Measurements from ENCODE around the gene TMEM213. TPM values are rescaled to one million over a fixed set of nuclear protein-coding genes. Genes with fewer than 3 reads are reported as not detected.

TMEM213 gene
- total and polyA plus RNA-seq, 12 donors = not detected

DNA sequence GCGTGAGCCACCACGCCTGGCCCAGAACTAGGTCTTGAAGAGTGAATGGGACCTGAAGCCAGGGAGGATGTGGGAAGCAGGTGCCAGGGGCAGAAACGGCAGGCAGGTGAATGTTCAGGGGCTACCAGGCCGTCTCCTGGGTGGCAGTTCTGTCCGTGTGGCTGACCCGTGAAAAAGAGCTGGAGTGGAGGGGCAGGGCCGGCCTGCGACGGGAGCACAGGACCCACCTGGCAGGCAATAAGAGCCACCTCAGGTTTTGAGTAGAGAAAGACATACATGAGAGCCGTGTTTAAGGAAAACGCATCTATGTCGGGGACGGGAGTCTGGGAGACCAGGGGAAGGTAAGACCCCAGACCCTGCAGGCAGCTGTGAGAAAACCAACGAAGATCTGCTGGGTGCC, 70.9 kb downstream of the TMEM213 start:
- TF ChIP-seq, protein P1, sequence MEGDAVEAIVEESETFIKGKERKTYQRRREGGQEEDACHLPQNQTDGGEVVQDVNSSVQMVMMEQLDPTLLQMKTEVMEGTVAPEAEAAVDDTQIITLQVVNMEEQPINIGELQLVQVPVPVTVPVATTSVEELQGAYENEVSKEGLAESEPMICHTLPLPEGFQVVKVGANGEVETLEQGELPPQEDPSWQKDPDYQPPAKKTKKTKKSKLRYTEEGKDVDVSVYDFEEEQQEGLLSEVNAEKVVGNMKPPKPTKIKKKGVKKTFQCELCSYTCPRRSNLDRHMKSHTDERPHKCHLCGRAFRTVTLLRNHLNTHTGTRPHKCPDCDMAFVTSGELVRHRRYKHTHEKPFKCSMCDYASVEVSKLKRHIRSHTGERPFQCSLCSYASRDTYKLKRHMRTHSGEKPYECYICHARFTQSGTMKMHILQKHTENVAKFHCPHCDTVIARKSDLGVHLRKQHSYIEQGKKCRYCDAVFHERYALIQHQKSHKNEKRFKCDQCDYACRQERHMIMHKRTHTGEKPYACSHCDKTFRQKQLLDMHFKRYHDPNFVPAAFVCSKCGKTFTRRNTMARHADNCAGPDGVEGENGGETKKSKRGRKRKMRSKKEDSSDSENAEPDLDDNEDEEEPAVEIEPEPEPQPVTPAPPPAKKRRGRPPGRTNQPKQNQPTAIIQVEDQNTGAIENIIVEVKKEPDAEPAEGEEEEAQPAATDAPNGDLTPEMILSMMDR (IDR thresholded peaks at IDR 0.05) = no peak
- ATAC-seq = no peak
- no peaks in the 10 kb centered on the region for H3K27me3 ChIP-seq

DNA sequence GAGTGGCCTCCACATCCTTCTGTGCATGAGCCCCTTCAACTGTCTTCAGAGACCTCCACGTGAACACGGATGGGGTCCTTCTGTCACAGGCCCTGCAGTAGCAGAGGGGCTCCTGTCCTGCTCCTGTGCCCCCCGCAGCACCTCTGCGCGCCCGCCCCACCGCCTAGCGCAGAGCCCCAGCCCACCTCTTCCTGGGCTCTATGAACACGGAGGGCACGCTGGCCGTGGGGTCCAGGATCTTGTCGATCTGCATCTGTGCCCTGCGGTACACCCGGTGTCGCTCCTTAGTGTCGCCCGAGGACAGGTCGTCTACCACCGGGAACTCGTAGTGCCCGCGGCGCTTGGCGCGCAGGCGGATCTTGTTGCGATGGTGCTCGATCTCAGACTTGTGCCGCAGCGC, 71.6 kb downstream of the TMEM213 start:
- H3K27ac ChIP-seq = no peak overlapping the region
- intact Hi-C loops (cut with DNase I) = no loop called here
- ATAC-seq = no peak
- TF ChIP-seq, protein P1 (IDR thresholded peaks at IDR 0.05) = no peak
- H3K36me3 ChIP-seq = peaks cover 0 to 38% (median 0%) of the 10 kb centered on the region in 9 donors
- H3K4me1 ChIP-seq = no peaks in the 10 kb centered on the region
- no peak overlapping the region for H3K4me3 ChIP-seq
- WGBS, 2 donors = 98 to 99% methylated on average over 30 of the region's 30 CpGs
- H3K9me3 ChIP-seq = no peaks in the 10 kb centered on the region
- no peak for DNase-seq
- no peaks in the 10 kb centered on the region for H3K27me3 ChIP-seq

More for the DNA sequence above, 70.9 kb downstream of the TMEM213 start:
- H3K4me3 ChIP-seq = no peak overlapping the region
- DNase-seq = no peak
- intact Hi-C loops (cut with DNase I) = no loop called here
- WGBS, 2 donors = 92 to 98% methylated on average over 14 of the region's 14 CpGs
- no peak overlapping the region for H3K27ac ChIP-seq
- H3K36me3 ChIP-seq = peaks cover 0 to 38% (median 0%) of the 10 kb centered on the region in 9 donors
- no peaks in the 10 kb centered on the region for H3K4me1 ChIP-seq
- H3K9me3 ChIP-seq = no peaks in the 10 kb centered on the region

DNA sequence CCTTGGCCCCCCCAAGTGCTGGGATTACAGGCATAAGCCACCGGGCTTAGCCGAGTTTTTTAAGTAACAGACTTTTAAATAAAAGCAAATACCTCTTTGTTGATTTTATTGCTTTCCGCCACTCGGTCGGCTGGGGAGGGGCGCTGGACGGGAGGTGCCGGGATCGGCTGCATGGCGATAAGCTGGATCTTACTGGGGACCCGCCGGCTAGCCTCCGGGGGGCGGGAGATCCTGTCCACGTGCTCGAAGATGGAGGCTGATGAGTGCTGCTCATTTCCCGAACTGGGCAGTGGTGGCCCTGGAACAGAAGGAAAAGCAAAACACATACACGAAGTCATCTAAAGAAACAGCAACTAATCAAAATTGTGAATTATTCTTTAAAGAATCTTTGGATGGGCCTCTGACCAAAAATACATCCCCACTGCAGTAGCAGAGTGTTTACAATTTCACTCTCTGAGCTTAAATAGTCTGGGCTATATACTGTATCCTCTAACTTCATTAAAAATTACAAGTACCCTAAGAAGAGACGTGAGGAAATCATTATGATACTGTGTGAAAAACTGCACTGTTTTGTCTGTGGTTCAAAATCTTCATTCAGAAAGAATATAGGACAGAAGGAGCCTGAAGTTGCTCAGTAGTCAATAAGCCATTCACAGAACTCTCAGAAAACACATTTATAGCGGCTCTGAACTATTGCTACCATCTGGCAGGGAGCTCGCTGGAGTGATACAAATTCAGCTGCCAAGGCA, 73.4 kb downstream of the TMEM213 start:
- no peak overlapping the region for H3K4me3 ChIP-seq
- no peak for ATAC-seq
- 96 to 97% methylated on average over 21 of the region's 21 CpGs for WGBS, 2 donors
- no peak for DNase-seq
- no peaks in the 10 kb centered on the region for H3K27me3 ChIP-seq
- intact Hi-C loops (cut with DNase I) = no loop called here
- H3K27ac ChIP-seq = no peak overlapping the region
- H3K36me3 ChIP-seq = peaks cover 0 to 38% (median 0%) of the 10 kb centered on the region in 9 donors
- no peaks in the 10 kb centered on the region for H3K4me1 ChIP-seq
- no peaks in the 10 kb centered on the region for H3K9me3 ChIP-seq
- TF ChIP-seq, protein P1 (IDR thresholded peaks at IDR 0.05) = no peak

DNA sequence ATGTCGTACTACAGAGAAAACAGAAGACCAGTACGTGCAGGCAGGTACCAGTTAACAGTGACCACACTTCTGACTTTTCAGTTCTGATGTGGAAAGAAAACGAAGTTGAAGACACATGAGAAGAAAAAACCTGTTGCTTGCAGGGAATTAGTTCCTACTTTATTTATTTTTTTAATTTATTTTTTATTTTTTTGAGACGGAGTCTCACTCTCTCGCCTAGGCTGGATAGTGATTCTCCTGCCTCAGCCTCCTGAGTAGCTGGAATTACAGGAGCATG, 74.0 kb downstream of the TMEM213 start:
- intact Hi-C loops (cut with DNase I) = no loop called here
- Histone ChIP-seq H3K27me3 (no peaks in the 10 kb centered on the region), H3K9me3 (no peaks in the 10 kb centered on the region), H3K4me1 (no peaks in the 10 kb centered on the region), H3K36me3 (peaks cover 0 to 34% (median 0%) of the 10 kb centered on the region in 9 donors), H3K4me3 (no peak overlapping the region), H3K27ac (no peak overlapping the region)
- TF ChIP-seq, protein P1 (IDR thresholded peaks at IDR 0.05) = no peak
- WGBS, 2 donors = 97% methylated on average over 5 of the region's 5 CpGs
- ATAC-seq (no peak), DNase-seq (no peak)

Data from heart right ventricle (tissue), 16 donors.